ENCODE results near the gene POLR3K. TPM values are rescaled to one million over a fixed set of nuclear protein-coding genes. Genes with fewer than 3 reads are reported as not detected.

Gene POLR3K
- total RNA-seq, 1 experiment from 2014 or later: 53.6 TPM

- no peak overlapping the region for H3K4me2 ChIP-seq (ENCODE audit: insufficient read depth, insufficient read length, low read length)
- H3K23me2 ChIP-seq (ENCODE audit: insufficient read length, low read depth, low read length, poor library complexity, severe bottlenecking): no peaks in the 10 kb centered on the region
- Mint-ChIP-seq H3K9me3 (no peaks in the 10 kb centered on the region), H3K4me1 (peaks cover 10 to 18% of the 10 kb centered on the region in 2 experiments), H3K27ac (no peak overlapping the region; a peak in 1 of 7 replicates), H3K27me3 (ENCODE audit: low read depth) (peaks cover 1% of the 10 kb centered on the region; the same call in 1 of the 2 replicates), H3K4me3 (no peak overlapping the region), H3K36me3 (ENCODE audit: insufficient read depth in 1 of 3, low read depth in 3 of 3) (peaks cover 13 to 32% (median 27%) of the 10 kb centered on the region in 3 experiments; a peak in 6 of 7 replicates)
- H4K20me1 ChIP-seq (ENCODE audit: control insufficient read depth, insufficient read depth, insufficient read length): no peaks in the 10 kb centered on the region
- DNase-seq: no peak
- no peak overlapping the region for H2AK5ac ChIP-seq (ENCODE audit: insufficient read length, low read length)
- H3K9me3 ChIP-seq (ENCODE audit: control insufficient read depth, low read depth, low read length): no peaks in the 10 kb centered on the region
- H2BK120ac ChIP-seq (ENCODE audit: low read depth, low read length, poor library complexity, severe bottlenecking): no peak overlapping the region
- H3K9ac ChIP-seq (ENCODE audit: extremely low read depth, insufficient read length, low read length): no peak overlapping the region
- H3K4me1 ChIP-seq (ENCODE audit: insufficient read depth, low read length): no peaks in the 10 kb centered on the region
- no peak overlapping the region for H3K23ac ChIP-seq (ENCODE audit: insufficient read length, low read depth, low read length)
- no peak overlapping the region for H2BK15ac ChIP-seq (ENCODE audit: low read depth, low read length)
- no peak overlapping the region for H2BK20ac ChIP-seq (ENCODE audit: low read depth, low read length, poor library complexity, severe bottlenecking)
- H2BK12ac ChIP-seq (ENCODE audit: insufficient read length, low read depth, low read length): no peak overlapping the region
- no peak overlapping the region for H3T11ph ChIP-seq (ENCODE audit: low read length)
- no peak overlapping the region for H4K91ac ChIP-seq (ENCODE audit: insufficient read length, low read depth, low read length)
- no peak overlapping the region for H4K8ac ChIP-seq (replicated peaks; ENCODE audit: insufficient read length, low read depth, low read length)
- no peak overlapping the region for H3K18ac ChIP-seq (ENCODE audit: insufficient read length, low read depth, low read length)
- no peak overlapping the region for H4K5ac ChIP-seq (ENCODE audit: insufficient read length, low read depth, low read length)
- WGBS (ENCODE audit: extremely low coverage, insufficient read length, low lambda C conversion rate): no CpG with 5 or more reads among the region's 25 CpGs
- H2AFZ ChIP-seq (ENCODE audit: low read length): no peak overlapping the region
- no peak overlapping the region for H3K14ac ChIP-seq (ENCODE audit: insufficient read depth, low read length)
- H3K27me3 ChIP-seq (ENCODE audit: insufficient read depth, low read length): no peaks in the 10 kb centered on the region
- H2BK5ac ChIP-seq (ENCODE audit: insufficient read length, low read length): no peak overlapping the region
- H3K27ac ChIP-seq (ENCODE audit: insufficient read length, low read depth, low read length): no peak overlapping the region
- no peaks in the 10 kb centered on the region for H3K79me2 ChIP-seq (ENCODE audit: insufficient read depth, low read length)
- no peak overlapping the region for H3K4ac ChIP-seq (ENCODE audit: low read depth, low read length)
- no peak overlapping the region for H3K56ac ChIP-seq (ENCODE audit: insufficient read length, low read depth, low read length)
- H3K79me1 ChIP-seq (ENCODE audit: insufficient read depth, low read depth, low read length, poor library complexity, severe bottlenecking): no peaks in the 10 kb centered on the region
- no peak for TF ChIP-seq CTCF (conservative IDR thresholded peaks at IDR 0.05)
These were observed 10.8 kb upstream of the POLR3K start for GRCh38 chr16:63998-64913.

All from H9 (cell line).